Prostate gland (tissue), 2 donors: ENCODE measurements around the gene GHR. TPM values are rescaled to one million over a fixed set of nuclear protein-coding genes. Genes with fewer than 3 reads are reported as not detected.

Experiments used
- DNase-seq: peaks from one replicate; pipeline ENCODE4 v3.0.0-alpha.2; 2019; ENCODE audit warnings: low spot score
- H3K27ac ChIP-seq, 2 donors: fragments of 200-600 bp; sonication (generic); 2 replicates each; pipeline ENCODE4 v1.5.1; 2017 to 2019
- H3K27me3 ChIP-seq: fragments of 200-600 bp; sonication (generic); replicated peaks from 2 replicates; pipeline ENCODE4 v1.5.1; 2019; ENCODE audit not compliant: insufficient read depth
- H3K36me3 ChIP-seq, 2 donors: fragments of 200-600 bp; sonication (generic); 1 replicate in 1 of 2; 2 replicates in 1 of 2; pipeline versions ENCODE4 v1.5.1 to v1.8.1; 2017 to 2019
- H3K4me1 ChIP-seq: fragments of 200-600 bp; sonication (generic); replicated peaks from 2 replicates; pipeline ENCODE4 v1.5.1; 2019
- H3K4me3 ChIP-seq, 2 donors: fragments of 200-600 bp; sonication (generic); 2 replicates each; pipeline ENCODE4 v1.5.1; 2017 to 2019
- H3K9me3 ChIP-seq: fragments of 200-600 bp; sonication (generic); 2 replicates; pipeline ENCODE4 v1.5.1; 2017
- POLR2A ChIP-seq: fragments of 450-650 bp; IDR thresholded peaks from one replicate; pipeline ENCODE4 v1.6.1; 2016; ENCODE audit warnings: antibody characterized with exemption, mild to moderate bottlenecking
- POLR2AphosphoS5 ChIP-seq: sonication (generic); formaldehyde crosslinking; IDR thresholded peaks from one replicate; pipeline ENCODE4 v1.6.1; 2017; ENCODE audit warnings: antibody characterized with exemption
- WGBS: methylation state at CpG from one replicate; pipeline ENCODE4 v1.1.5; 2018; 5-methylcytosine and 5-hydroxymethylcytosine counted together
- intact Hi-C: fragments of 100-400 bp; cut with DNase I; formaldehyde crosslinking; loops from one replicate; pipeline ENCODE4 v1.14.2; 2022
- total RNA-seq, 2 donors: library from RNA; depleted of rRNA; stranded (reverse); fragments of >200 nt; gene quantifications; one replicate each; pipeline ENCODE4 v1.1.0, GENCODE V29; 2016
- TF ChIP-seq, protein P1 (sequence below), 4 experiments: fragments of 200-600 bp in 2 of 4; fragments of 450-650 bp in 2 of 4; sonication (generic) in 2 of 4; IDR thresholded peaks; 1 replicate in 3 of 4; 2 replicates in 1 of 4; pipeline ENCODE4 v1.5.1; 2016 to 2019; ENCODE audit warnings: antibody characterized with exemption in 4 of 4, mild to moderate bottlenecking in 2 of 4, moderate library complexity in 2 of 4

Gene GHR
- total RNA-seq, 2 donors from 2014 or later, result 11.8 to 15.5 TPM

DNA sequence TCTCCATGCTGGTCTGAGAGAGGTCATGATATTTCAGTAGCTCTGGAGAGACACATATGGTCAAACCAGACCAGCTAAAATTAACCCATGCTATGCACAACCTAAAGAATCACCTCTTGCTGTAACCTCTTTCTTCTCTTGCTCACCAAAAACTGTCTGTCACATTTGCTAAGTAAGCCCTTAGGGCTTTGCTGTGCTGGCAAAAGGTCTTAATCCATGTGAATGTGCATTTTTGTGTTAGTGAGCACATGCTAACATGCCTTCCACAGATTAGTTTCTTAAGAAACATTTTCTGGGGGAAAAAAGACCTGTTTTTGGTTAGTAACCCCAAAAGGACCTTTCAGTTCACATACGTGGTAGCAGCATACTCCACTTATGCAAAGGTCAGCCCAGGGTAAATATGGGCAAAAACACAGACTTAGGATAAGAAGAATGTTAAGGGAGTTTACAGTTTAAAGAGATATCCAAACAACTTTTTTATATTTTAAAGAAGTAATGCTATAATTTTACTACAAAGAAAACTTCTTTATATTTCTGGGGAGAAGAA is 209.2 kb downstream of the GHR start:
- H3K27me3 ChIP-seq, result no peaks in the 10 kb centered on the region
- no peak for DNase-seq
- intact Hi-C loops, result no loop called here
- H3K27ac ChIP-seq, result no peak overlapping the region
- H3K4me3 ChIP-seq, result no peak overlapping the region
- H3K36me3 ChIP-seq, result no peaks in the 10 kb centered on the region
- H3K9me3 ChIP-seq, result no peaks in the 10 kb centered on the region
- no peaks in the 10 kb centered on the region for H3K4me1 ChIP-seq
- TF ChIP-seq POLR2A, result no peak
- TF ChIP-seq, protein P1, sequence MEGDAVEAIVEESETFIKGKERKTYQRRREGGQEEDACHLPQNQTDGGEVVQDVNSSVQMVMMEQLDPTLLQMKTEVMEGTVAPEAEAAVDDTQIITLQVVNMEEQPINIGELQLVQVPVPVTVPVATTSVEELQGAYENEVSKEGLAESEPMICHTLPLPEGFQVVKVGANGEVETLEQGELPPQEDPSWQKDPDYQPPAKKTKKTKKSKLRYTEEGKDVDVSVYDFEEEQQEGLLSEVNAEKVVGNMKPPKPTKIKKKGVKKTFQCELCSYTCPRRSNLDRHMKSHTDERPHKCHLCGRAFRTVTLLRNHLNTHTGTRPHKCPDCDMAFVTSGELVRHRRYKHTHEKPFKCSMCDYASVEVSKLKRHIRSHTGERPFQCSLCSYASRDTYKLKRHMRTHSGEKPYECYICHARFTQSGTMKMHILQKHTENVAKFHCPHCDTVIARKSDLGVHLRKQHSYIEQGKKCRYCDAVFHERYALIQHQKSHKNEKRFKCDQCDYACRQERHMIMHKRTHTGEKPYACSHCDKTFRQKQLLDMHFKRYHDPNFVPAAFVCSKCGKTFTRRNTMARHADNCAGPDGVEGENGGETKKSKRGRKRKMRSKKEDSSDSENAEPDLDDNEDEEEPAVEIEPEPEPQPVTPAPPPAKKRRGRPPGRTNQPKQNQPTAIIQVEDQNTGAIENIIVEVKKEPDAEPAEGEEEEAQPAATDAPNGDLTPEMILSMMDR (IDR thresholded peaks at IDR 0.05), result no peak
- no peak for TF ChIP-seq POLR2AphosphoS5
- 39% methylated on average over 1 of the region's 1 CpG for WGBS

DNA sequence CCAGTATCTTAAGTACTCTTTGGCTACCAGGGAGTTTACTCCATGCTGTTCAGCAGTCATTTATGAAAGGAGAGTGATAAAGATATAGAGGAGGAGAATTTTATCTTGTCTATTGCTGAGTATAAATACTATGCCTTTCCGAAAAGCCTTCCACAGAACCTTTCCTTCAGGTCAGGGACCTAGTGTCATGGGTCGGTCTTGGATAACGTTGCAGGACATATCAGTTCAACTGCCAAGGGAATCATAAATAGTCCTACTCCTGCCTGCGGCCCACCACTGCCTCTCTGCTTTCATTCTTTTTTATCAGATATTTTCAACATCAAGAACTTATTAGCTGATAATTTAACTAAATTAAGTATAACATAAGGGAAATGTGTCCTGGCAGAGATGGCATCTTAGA is 211.3 kb downstream of the GHR start:
- no peak for DNase-seq
- TF ChIP-seq POLR2A, result no peak
- no peak for TF ChIP-seq POLR2AphosphoS5
- TF ChIP-seq, protein P1 (IDR thresholded peaks at IDR 0.05), result no peak
- intact Hi-C loops, result no loop called here
- WGBS, result 95% methylated on average over 4 of the region's 4 CpGs
- no peaks in the 10 kb centered on the region for H3K27me3 ChIP-seq
- H3K4me1 ChIP-seq, result no peaks in the 10 kb centered on the region
- no peak overlapping the region for H3K27ac ChIP-seq
- H3K4me3 ChIP-seq, result no peak overlapping the region
- H3K9me3 ChIP-seq, result no peaks in the 10 kb centered on the region
- H3K36me3 ChIP-seq, result no peaks in the 10 kb centered on the region

DNA sequence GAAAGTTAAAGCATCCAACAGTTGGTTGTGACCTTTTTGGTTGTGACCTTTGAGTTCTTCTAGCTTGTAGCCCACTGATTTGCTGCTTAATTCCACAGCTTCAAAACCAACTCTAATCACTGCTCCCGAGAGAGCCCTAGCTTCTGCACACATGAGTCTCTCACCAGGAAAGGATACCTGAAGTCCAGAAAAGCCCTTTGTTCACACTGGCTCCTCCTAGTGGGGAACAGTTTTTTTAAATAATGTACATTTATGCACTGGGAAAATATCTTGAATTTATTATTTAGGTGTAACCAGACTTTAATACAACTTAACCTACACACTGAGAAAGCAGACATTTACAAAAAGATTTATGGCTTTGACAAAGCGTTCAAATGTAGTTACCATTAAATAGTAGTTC is 213.2 kb downstream of the GHR start:
- H3K9me3 ChIP-seq, result no peaks in the 10 kb centered on the region
- DNase-seq, result no peak
- H3K36me3 ChIP-seq, result no peaks in the 10 kb centered on the region
- TF ChIP-seq POLR2AphosphoS5 (no peak), POLR2A (no peak)
- TF ChIP-seq, protein P1 (IDR thresholded peaks at IDR 0.05), result no peak
- 78% methylated on average over 2 of the region's 2 CpGs for WGBS
- H3K27me3 ChIP-seq, result no peaks in the 10 kb centered on the region
- H3K4me1 ChIP-seq, result no peaks in the 10 kb centered on the region
- H3K27ac ChIP-seq, result no peak overlapping the region
- H3K4me3 ChIP-seq, result no peak overlapping the region
- intact Hi-C loops, result no loop called here

DNA sequence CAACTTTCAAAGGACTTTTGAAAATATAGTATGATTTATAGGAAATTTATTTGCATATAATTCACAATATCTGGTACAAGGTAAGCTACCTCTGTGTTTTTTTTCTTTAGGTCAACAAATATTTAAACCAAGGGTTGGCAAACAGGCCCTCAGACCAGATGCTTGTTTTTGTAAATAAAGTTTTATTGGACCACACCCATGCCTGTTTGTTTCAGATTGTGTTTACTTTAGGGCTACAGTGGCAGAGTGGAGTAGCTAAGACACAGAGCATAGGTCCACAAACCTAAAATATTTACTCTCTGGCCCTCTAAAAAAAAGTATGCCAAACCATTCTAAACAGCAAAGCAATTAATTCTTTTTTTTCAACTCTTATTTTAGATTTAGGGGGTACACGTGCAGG is 213.7 kb downstream of the GHR start:
- 96% methylated on average over 1 of the region's 1 CpG for WGBS
- intact Hi-C loops, result no loop called here

DNA sequence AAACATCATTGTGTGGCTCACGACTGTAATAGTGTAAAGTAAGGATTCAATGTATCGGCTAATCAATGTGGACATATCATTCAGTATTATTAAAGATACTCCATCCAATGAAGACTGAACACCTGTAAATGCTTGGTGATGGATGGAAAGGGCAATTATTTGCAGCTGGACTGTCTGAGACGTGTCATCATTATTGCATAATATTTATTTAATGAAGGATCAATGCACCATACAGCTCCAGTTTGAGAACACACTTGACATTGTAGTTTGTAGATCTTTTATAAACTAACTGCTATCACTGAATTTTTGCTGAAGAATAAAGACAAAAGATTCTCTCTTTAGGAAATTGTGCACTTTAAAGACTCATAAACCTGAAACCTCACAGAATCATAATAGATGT is 215.7 kb downstream of the GHR start:
- intact Hi-C loops, result no loop called here
- TF ChIP-seq, protein P1 (IDR thresholded peaks at IDR 0.05), result no peak
- TF ChIP-seq POLR2A, result no peak
- TF ChIP-seq POLR2AphosphoS5, result no peak
- 93% methylated on average over 3 of the region's 3 CpGs for WGBS

More for the DNA sequence above, 213.7 kb downstream of the GHR start:
- H3K9me3 ChIP-seq, result no peaks in the 10 kb centered on the region
- no peak overlapping the region for H3K4me3 ChIP-seq
- no peaks in the 10 kb centered on the region for H3K36me3 ChIP-seq
- no peak for DNase-seq
- H3K27me3 ChIP-seq, result no peaks in the 10 kb centered on the region
- TF ChIP-seq POLR2A (no peak), POLR2AphosphoS5 (no peak)
- TF ChIP-seq, protein P1 (IDR thresholded peaks at IDR 0.05), result no peak
- no peak overlapping the region for H3K27ac ChIP-seq
- H3K4me1 ChIP-seq, result no peaks in the 10 kb centered on the region

More for the DNA sequence above, 215.7 kb downstream of the GHR start:
- H3K9me3 ChIP-seq, result no peaks in the 10 kb centered on the region
- no peak for DNase-seq
- no peaks in the 10 kb centered on the region for H3K27me3 ChIP-seq
- no peak overlapping the region for H3K27ac ChIP-seq
- no peaks in the 10 kb centered on the region for H3K36me3 ChIP-seq
- H3K4me3 ChIP-seq, result no peak overlapping the region
- no peaks in the 10 kb centered on the region for H3K4me1 ChIP-seq
